HG02588 (cell line): ENCODE data around the gene IL1B.

ENCODE experiments used
- ATAC-seq: cut with Tn5 transposase; IDR thresholded peaks from one replicate; pipeline ENCODE4 v1.9.1; 2021; ENCODE audit warnings: mild to moderate bottlenecking, moderate library complexity; ENCODE audit not compliant: unreplicated experiment

IL1B gene

DNA sequence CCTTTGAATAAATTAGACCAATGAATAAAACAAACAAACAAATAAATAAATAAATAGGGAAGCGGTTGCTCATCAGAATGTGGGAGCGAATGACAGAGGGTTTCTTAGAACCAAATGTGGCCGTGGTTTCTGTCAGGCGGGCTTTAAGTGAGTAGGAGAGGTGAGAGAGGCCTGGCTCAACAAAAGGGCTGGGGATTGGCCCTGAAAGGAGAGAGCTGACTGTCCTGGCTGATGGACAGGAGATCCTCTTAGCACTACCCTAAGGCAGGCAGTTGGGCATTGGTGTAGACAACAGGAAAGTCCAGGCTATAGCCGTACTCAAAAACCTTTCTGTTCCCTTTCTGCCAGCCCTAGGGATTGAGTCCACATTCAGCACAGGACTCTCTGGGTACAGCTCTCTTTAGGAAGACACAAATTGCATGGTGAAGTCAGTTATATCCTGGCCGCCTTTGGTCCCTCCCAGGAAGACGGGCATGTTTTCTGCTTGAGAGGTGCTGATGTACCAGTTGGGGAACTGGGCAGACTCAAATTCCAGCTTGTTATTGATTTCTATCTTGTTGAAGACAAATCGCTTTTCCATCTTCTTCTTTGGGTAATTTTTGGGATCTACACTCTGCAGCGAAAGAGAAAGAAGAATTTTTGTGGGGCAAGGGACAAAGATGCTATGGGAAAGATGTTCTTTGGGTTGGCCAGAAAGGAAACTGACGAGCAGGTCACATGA is 6.5 kb downstream of the IL1B start:
- no peak for ATAC-seq

DNA sequence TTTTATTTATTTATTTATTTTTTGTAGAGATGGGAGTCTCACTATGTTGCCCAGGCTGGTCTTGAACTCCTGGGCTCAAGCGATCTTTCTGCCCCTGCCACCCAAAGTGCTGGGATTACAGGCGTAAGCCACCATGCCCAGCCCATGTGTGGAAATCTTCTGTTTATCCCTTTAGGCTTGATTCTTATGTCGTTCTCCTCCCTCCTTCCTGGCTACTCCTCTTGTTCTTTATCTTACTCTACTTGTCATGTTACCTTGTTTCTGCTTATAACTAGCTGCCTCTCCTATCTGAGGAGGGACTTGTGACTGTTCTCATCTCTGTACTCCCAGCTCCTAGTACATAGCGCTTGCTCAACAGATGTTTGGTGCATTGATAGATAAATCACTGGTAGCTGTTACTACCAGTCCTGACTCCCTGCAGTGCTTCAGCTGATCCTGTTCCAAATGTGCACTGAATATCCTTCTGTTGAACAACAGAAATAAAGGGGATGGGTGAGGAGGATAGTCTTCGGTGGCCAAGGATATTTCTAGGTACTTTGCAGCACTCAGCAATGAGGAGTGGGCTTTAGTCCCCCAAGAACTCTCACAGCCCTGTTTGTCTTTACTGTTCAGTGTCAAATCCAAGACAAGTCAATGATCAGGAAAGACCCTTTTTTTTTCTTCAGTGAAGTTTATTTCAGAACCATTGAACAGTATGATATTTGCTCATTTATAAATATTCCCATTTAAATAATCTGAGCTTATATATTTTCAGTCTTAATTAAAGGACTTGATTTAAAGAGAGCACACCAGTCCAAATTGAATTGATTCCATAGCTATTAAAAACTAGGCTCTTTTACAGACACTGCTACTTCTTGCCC is 7.2 kb downstream of the IL1B start:
- no peak for ATAC-seq

DNA sequence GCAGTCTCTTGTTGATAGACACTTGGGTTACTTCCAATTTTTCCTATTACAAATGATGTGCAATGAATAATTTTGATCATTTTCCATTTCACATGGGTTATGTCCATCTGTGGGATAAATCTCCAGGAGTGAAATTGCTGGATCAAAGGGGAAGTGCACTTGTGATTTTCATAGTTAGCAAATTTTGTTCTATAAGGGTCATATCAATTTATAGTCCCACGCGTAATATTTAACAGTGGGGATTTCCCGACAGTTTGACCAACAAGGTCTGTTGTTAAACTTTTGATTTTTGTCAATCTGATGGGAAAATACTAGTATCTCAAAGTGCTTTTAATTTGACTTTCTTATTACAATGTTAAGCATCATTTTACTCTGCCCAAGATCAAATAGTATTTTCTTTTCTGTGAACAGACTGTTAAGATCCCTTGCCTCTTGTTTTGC is 8.3 kb downstream of the IL1B start:
- no peak for ATAC-seq

DNA sequence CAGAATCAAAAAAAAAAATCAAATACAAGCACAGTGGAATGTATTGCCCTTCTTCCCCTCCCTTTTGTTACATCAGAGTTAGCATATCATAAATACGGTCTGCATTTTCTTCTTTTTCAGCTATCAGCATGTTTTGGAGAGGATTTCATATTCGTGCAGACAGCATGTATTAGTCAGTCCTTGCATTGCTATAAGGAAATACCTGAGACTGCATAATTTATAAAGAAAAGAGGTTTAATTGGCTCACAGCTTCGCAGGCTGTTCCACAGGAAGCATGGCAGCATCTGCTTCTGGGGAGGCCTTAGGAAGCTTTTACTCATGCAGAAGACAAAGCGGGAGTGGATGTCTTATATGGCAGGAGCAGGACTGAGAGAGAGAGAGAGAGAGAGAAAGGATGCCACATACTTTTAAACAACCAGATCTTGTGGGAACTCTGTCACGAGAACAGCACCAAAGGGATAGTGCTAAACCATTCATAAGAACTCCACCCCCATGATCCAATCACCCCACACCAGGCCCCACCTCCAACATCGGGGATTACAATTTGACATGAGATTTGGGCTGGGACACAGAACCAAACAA is 8.9 kb downstream of the IL1B start:
- ATAC-seq, result no peak

DNA sequence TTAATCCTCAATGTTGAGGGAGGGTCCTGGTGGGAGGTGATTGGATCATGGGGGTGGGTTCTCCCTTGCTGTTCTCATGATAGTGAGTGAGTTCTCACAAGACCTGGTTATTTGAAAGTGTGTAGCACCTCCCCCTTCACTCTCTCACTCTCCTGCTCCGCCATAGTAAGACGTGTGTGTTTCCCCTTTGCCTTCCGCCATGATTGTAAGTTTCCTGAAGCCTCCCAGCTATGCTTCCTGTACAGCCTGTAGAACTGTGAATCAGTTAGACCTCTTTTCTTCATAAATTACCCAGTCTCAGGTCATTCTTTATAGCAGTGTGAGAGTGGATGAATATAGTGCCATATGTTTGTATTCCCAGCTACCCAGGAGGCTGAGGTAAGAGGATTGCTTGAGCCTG is 9.6 kb downstream of the IL1B start:
- no peak for ATAC-seq

DNA sequence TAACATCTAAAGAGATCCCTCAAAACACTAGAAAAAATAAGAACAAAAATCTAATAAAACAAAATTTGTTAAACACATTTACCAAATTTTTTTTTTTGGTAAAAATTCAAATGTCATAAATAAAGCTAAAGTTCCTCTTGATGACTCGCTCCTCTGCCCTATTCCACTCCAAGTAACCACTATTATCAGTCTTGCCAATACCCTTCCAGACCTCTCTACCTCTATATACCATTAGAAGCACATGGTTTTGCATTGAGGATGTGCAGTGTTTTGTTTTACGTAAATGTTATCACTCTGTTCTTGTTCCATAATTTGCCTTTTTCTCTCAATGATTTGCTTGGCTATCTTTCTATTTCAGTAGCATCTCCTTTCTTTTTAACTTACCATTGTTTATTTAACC is 10.9 kb downstream of the IL1B start:
- ATAC-seq, result no peak

DNA sequence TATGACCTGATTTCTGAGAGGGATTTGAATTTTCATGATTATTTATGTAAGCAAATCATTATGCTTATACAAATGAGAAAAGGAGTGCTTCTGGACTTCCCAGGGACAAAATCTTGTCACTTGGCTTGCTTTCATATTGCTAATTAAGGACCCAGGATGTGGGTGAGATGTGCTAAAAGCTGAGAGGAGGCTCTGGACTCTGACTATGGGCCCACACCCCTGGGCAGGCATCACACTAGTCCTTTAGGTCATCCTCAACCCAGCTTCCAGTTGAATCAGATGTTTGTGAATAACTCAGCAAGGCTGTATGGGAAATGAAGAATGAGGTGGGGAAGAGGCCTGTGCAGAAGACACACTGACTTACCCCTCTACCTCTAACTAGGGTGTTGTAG is 11.9 kb downstream of the IL1B start:
- ATAC-seq, result no peak

DNA sequence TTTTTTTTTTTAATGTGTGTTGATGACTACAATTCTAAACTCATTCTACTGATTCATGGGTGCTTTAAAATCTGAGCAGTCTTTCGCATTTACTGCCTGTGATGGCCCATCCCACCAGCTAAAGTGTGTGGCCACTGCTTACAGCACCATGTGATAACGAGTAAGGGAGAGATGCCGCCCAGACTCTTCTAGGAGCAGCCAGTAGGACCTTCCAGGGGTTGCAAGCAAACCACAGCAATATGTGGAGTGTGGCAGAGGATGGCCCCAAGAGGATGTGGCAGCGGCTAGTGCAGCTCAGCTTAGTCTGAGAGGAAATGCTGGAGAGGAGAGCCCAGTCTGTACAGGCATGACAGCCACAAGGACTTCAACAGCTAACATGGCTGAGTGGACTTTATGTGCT is 14.9 kb downstream of the IL1B start:
- no peak for ATAC-seq

DNA sequence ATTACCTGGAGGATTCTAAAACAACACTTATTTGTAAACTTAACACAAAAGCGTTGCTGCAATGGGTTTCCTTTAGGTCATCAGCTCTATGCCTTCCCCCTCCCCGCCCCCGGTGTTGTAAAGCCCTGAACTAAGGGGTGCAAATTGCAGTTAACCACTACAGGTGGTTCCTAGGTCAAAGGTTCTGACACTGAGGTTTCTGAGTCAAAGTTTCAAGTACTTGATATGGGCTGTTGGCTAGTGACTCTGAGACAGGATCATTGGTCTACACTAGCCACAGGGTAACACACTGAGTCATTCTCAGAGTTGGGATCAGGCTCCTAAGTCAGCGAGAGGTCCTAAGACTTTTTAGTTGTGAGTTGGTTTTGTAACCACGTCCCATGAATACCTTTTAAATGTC is 15.4 kb downstream of the IL1B start:
- ATAC-seq, result peak; percentile 67

DNA sequence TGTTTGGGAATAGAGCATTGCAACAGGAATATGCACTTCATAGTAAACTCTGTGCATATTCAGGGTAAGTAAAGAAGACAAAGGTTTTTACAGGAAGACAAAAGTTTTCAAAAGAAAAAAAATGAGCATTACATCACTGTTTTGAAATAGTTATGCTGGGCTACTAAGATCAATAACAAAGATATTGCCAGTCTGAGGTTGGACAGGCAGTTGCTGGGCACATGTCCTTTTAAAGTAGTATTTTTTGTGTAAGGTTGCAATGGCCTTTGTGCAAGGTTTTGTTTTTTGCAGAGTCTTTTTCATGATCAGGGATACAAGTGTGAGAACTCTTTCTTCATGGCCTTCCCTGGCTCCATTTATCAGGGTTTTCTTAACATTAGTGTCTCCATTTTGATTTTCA is 16.2 kb downstream of the IL1B start:
- ATAC-seq, result no peak

DNA sequence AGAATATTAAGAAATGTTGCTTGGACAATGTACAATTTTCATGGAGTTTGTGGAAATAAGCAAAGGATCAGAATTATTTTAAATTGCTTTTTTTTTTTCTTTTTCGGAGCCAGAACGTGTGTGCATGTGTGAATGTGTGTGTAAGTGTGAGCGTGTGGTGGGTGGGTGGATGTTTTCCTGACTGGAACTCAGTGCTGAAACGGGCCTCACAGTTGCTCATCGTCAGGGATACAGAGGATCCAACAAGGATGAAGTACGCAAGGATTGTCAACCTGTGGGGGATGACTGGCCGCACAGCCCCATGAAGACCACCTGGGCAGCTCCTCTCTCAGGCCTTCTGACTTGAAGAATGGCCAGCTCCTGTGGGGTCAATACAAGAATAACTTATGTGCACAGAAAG is 17.5 kb downstream of the IL1B start:
- ATAC-seq, result no peak

DNA sequence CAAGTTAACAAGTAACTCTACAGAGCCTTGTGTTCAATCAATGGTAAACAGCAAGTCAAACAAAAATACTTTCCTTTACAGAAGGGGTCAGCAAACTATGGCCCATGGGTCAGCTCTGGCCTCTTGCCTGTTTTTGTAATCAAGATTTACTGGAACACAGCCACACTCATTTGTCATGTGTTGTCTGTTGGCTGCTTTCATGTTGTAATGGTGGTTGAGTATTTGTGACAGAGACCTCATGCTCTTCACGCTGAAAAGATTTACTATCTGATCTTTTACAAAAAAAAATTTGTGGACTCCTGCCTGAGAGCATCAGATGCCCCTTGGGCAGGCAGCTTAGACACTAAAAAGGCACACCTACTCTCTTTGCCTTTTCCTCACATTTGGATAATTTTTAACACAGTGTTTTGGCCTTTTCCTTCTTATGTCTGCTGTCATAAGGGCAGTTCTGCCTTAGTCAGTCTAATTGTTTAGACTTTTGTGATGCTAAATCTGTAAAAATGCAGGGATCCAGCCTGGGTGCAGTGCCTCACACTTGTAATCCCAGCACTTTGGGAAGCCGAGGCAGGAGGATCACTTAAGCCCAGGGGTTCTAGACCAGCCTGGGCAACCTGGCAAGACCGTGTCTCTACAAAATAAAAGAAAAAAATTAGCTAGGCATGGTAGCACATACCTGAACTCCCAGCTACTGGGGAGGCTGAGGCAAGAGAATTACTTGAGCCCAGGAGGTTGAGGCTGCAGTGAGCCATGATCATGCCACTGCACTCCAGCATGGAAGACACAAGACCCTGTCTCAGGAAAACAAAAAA is 18.3 kb downstream of the IL1B start:
- no peak for ATAC-seq

DNA sequence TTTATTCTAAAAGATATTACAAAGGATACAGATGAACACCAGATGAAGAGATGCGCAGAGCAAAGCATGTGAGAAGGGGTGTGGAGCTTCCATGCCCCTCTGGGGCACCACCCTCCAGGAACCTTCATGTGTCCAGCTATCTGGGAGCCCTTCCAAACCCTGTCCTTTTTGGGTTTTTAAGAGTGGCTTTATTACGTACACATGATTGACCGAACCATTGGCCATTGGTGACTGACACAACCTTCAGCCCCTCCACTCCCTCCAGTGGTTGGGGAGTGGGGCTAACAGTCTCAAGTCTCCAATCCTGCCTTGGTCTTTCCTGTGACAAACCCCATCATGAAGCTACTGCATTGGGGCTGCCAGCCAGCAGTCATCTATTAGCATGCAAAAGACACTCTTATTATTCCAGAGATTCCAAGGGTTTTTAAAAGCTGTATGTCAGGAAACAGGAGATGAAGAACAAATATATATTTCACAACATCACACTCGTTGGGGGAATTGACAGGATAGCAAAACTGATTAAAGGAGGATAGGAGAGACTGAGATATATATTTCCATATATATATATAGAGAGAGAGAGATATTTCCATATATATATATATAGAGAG is 19.4 kb downstream of the IL1B start:
- ATAC-seq, result no peak

DNA sequence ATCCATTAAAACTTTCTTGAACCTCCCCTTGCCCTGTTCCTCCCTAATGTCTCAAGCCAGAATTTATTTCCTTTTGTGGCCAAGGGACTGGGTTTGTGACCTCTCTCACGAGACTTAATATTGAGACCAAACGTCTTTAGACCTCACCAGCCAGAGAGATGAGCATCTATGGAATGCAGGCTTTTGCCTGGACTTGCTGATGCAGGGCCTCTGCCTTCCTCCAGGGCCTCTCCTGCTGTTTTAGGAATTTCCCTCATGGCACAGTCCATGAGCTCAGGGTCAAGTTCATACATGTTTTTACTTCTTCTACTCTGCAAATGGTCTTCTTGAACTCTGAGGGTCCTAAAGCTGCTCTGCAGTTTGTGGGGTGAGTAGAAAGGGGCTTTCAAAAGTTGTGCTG is 22.3 kb downstream of the IL1B start:
- no peak for ATAC-seq

DNA sequence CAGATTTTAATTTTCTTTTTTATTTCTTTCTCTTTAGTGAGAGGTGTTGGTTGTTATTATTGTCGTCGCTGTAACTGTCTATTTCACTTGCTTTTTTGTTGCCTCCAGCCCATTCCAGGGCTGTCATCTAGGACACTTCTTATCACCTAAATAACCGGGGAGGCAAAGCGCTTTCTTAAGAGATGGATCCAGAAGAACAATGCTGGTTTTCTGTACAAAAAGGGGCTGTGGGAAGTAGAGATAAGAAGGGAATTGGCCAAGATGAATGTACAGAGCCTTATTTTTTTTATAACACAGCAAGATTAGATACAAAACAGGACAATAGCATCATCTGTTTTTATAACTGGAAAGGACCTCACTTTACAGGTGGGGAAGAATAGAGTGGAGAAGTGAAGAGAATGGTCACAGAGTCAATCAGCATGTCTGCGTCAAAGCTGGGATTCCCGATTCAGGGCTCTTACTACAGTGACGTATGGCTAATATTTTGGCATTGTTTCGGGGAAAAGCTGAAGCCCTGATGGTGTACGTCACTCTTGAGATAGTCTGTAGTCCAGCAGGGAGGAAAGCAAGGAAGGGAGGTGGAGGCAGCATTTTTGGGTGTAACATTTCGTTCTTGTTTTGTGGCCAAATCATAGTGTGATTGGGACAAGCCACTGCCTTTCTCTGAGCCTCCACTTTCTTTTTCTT is 23.2 kb downstream of the IL1B start:
- ATAC-seq, result no peak

DNA sequence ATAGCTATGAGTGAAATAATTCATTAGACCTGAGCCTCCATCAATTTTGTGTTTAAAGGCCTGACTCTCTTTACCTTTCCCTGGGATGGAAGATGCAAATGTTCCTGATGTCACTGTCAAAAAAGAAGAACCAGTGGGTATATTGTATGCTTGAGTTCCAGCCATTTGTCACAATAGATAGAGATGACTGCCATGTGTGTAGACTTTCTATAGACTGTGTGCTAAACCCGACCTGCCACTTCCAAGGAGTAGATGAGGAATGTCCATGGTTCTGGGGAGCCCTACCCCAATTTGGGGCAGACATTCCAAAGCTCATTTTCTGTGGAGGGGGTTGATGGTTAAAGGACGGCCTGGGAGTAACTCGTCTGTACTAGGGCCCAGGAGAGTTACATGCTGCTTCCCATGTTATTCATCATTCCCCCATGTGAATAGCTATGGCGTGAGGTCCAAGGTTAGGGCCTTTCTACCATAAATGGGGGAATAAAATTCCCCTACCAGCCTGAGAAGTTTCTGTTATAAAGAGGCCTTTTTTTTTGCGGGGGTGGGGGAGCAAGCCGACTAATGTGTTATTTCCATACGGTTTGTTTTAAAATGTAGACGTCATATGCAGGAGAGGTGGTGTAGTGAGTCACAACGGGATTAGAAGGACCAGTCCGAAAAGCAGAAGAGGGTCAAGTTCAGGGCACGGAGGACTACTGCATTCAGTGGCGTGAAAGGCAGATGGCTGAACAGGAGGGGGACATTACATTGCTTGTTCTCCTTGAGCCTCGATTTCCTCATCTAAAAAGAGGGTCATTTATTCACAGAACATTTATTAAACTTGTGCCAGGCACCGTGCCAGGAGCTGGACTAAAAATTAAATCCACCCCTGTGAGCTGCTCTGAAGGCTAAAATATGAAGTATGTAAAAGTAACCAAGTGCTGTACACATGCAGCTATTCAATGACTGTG is 24.0 kb downstream of the IL1B start:
- ATAC-seq, result no peak

DNA sequence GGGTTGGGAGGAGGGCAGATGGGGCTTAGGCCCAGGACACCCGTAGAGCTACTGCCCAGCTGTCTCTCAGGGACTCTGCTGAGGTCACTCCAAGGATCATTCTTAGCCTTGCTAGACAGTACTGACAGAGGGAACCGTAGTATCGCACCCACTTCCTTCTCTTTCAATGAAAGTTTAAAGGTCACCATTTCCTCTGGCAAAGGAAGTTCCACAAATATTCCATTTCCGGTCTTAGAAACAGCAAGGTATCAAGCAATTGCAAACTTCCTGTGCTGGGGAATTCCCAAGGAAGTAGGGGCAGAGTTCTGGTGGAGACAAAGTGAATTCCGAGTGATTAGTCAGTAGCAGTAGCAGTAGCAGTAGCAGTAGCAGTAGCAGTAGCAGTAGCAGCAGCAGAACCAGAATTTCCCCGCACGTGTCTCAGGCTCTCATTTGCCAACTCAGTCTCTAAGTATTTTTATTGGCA is 24.7 kb downstream of the IL1B start:
- ATAC-seq, result no peak

DNA sequence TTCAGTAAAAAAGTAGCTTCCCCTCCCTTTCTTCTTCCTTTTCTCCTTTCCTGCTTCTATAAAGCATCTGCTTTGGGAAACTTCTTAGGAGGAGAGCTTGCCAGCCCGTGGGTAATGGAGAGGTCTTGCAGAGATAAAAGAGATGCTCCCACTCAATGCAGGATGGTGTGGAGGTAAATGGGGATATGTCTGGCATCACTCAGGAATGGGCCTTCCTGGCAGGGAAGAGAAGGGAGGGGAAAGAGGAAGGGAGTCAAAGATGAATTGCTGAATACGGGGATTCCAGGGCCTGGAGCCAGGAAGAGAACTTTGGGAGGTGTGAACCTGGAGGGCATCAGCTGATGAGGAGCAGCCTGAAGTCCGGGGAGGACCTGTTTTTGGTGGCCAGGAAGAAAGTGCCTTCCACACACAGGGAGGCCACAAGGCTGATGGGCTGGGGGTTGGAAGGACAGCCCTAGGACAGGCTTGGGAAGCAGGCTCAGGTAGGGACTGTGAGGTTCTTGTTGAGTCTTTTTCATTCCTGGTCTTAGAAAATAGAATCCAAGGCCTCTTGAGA is 25.2 kb downstream of the IL1B start:
- ATAC-seq, result no peak

DNA sequence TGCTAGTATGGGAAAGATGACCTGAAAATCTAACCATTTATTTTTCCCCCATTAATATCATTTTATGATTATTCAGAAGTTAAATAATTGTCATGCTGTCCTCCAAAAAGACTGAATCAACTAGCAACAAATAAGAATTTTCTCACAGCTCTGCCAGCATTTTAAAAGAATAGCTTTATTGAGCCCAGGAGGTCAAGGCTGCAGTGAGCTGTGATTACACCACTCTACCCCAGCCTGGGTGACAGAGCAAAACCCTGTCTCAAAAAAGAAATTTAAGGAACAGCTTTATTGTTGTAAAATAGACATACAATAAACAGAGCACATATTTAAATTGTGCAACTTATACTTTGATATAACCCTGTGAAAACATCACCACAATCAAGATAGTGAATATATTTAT is 27.5 kb downstream of the IL1B start:
- ATAC-seq, result no peak
